Medulla oblongata (tissue), 1 donor: ENCODE measurements around the gene PCNX2.
"Not testable (repeated sequence)": the region's sequence is repeated elsewhere in the genome, so short reads cannot be mapped to it uniquely, and the experiment has no call there.

Experiments
- DNase-seq: peaks from one replicate; pipeline ENCODE4 v3.0.0-alpha.2; 2015; ENCODE audit errors: extremely low spot score

Gene PCNX2

GRCh38 chr1:233157245-233157644 is 138.3 kb downstream of the PCNX2 start:
- no peak for DNase-seq

- peak; percentile 7 for DNase-seq
Measured at GRCh38 chr1:233151861-233152260, 143.7 kb downstream of the PCNX2 start.

- no peak for DNase-seq
Measured at GRCh38 chr1:233144434-233144833, 151.1 kb downstream of the PCNX2 start.

- DNase-seq: no peak
Measured at GRCh38 chr1:233143241-233143640, 152.3 kb downstream of the PCNX2 start.

- no peak for DNase-seq
Measured at GRCh38 chr1:233140974-233141373, 154.6 kb downstream of the PCNX2 start.

- DNase-seq: no peak
Measured at GRCh38 chr1:233140499-233140898, 155.0 kb downstream of the PCNX2 start.

GRCh38 chr1:233138788-233139585 is 156.5 kb downstream of the PCNX2 start:
- DNase-seq: no peak

GRCh38 chr1:233135833-233136232 is 159.7 kb downstream of the PCNX2 start:
- no peak for DNase-seq

- no peak for DNase-seq
Measured at GRCh38 chr1:233132445-233132844, 163.1 kb downstream of the PCNX2 start.

GRCh38 chr1:233129031-233129430 is 166.5 kb downstream of the PCNX2 start:
- DNase-seq: not testable (repeated sequence)

- no peak for DNase-seq
Measured at GRCh38 chr1:233127157-233127556, 168.4 kb downstream of the PCNX2 start.

GRCh38 chr1:233122779-233123178 is 172.7 kb downstream of the PCNX2 start:
- DNase-seq: no peak

- no peak for DNase-seq
Measured at GRCh38 chr1:233121947-233122559, 173.5 kb downstream of the PCNX2 start.

- peak; percentile 65 for DNase-seq
Measured at GRCh38 chr1:233114860-233115259, 180.7 kb downstream of the PCNX2 start.

- no peak for DNase-seq
Measured at GRCh38 chr1:233114159-233114558, 181.4 kb downstream of the PCNX2 start.

GRCh38 chr1:233113009-233113879 is 182.3 kb downstream of the PCNX2 start:
- peak; percentile 85 for DNase-seq

- DNase-seq: no peak
Measured at GRCh38 chr1:233112186-233113008, 183.1 kb downstream of the PCNX2 start.

GRCh38 chr1:233111731-233112130 is 183.8 kb downstream of the PCNX2 start:
- DNase-seq: no peak

- no peak for DNase-seq
Measured at GRCh38 chr1:233109096-233109495, 186.4 kb downstream of the PCNX2 start.

- not testable (repeated sequence) for DNase-seq
Measured at GRCh38 chr1:233107716-233108130, 187.8 kb downstream of the PCNX2 start.

GRCh38 chr1:233107130-233107660 is 188.3 kb downstream of the PCNX2 start:
- DNase-seq: no peak
